ENCODE data around the gene TMPRSS15. TPM values are rescaled to one million over a fixed set of nuclear protein-coding genes. Genes with fewer than 3 reads are reported as not detected.

TMPRSS15 gene
- total RNA-seq, 4 donors from 2014 or later: not detected

DNA sequence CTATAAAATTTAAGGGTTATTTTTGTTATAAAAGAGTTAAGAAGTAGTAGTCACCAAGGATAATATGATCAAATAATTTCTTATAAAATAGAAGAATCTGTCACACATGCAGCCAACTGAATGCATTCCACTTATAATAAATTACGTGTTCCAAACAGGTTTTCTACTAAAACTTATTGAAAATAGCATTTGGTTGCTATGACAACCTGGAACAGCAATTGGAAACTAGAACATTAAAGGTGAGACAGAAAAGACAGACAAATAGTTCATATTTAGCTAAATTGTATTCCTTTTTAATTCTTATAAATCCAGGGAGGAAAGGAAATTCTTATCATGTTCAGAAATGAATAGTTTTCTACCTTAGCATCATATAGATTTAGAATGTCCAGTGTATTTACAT lies 168.0 kb downstream of the TMPRSS15 start:
- no peaks in the 10 kb centered on the region for H3K36me3 ChIP-seq
- intact Hi-C loops (cut with DNase I; ENCODE audit: low total_unique reads): no loop called here
- H3K9me3 ChIP-seq: no peaks in the 10 kb centered on the region
- ATAC-seq: no peak
- H3K27ac ChIP-seq: no peak overlapping the region
- H3K4me1 ChIP-seq: no peaks in the 10 kb centered on the region
- DNase-seq: no peak
- no peaks in the 10 kb centered on the region for H3K27me3 ChIP-seq
- H3K4me3 ChIP-seq: no peak overlapping the region
- in situ Hi-C loops (cut with MboI; ENCODE audit: low sequenced_read_pairs in 4 of 4): no loop called here
- TF ChIP-seq, protein P1, sequence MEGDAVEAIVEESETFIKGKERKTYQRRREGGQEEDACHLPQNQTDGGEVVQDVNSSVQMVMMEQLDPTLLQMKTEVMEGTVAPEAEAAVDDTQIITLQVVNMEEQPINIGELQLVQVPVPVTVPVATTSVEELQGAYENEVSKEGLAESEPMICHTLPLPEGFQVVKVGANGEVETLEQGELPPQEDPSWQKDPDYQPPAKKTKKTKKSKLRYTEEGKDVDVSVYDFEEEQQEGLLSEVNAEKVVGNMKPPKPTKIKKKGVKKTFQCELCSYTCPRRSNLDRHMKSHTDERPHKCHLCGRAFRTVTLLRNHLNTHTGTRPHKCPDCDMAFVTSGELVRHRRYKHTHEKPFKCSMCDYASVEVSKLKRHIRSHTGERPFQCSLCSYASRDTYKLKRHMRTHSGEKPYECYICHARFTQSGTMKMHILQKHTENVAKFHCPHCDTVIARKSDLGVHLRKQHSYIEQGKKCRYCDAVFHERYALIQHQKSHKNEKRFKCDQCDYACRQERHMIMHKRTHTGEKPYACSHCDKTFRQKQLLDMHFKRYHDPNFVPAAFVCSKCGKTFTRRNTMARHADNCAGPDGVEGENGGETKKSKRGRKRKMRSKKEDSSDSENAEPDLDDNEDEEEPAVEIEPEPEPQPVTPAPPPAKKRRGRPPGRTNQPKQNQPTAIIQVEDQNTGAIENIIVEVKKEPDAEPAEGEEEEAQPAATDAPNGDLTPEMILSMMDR (IDR thresholded peaks at IDR 0.05 in 4 of 5, conservative IDR thresholded peaks at IDR 0.05 in 1 of 5): no peak
- no peak for TF ChIP-seq POLR2A (IDR thresholded peaks at IDR 0.05)

DNA sequence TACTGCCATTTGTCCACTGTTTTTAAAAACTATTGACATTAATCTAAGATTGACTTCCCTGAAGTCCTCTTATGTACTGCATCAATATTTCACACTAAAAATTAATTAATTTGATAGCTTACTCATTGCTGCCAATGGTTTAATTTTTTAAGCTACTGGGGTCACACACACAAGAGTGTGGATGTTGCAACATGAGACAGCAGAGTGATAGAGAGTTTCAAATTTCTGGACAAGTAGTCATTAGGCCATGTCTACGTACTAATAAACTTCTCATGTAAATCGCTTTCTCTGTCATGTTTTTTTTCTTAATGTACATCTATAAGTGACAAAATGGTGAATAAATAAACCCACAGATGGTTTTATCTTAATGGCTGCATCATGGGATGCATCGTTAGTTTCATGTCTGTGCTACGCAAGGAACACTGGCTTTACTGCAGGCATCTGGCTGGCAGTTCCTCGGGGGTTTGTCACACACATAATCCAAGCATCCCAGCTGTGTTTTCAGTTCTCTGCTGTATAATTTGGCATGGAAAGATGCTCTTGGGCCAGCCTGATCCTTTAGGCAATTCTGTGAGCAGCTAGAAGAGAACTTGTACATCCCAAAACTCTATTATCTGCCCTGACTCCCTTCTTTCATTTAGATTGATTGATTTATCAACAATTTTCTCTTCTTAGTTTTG lies 175.4 kb downstream of the TMPRSS15 start:
- DNase-seq (no peak), ATAC-seq (no peak)

DNA sequence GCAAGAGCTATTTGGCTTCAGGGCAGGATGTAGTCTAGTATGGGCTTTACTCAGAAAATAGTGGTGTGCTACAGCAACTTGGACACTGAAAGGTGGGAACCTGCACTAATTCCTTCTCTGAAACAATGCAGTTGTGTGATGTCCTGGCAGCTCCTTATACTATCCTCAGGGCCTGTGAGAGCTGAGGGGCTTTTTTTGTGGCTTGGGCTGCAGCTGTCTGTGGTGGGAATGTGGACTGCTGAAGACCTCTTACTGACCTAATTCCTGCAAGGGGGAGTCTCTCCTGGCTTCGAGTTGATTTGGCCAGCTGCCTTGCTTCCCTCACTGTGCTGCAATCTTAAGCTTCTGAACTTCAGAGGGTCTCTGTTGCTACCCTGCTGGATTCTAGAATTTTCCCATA lies 181.2 kb downstream of the TMPRSS15 start:
- TF ChIP-seq, protein P1 (IDR thresholded peaks at IDR 0.05 in 4 of 5, conservative IDR thresholded peaks at IDR 0.05 in 1 of 5): no peak
- no peak for TF ChIP-seq POLR2A (IDR thresholded peaks at IDR 0.05)
- Histone ChIP-seq H3K4me3 (no peak overlapping the region), H3K4me1 (no peaks in the 10 kb centered on the region), H3K9me3 (no peaks in the 10 kb centered on the region), H3K27ac (no peak overlapping the region), H3K36me3 (no peaks in the 10 kb centered on the region), H3K27me3 (no peaks in the 10 kb centered on the region)
- intact Hi-C loops (cut with DNase I; ENCODE audit: low total_unique reads) (no loop called here), in situ Hi-C loops (cut with MboI; ENCODE audit: low sequenced_read_pairs in 4 of 4) (no loop called here)
- DNase-seq: no peak
- ATAC-seq: no peak

More for the DNA sequence above, 175.4 kb downstream of the TMPRSS15 start:
- Histone ChIP-seq H3K9me3 (no peaks in the 10 kb centered on the region), H3K36me3 (no peaks in the 10 kb centered on the region), H3K27ac (no peak overlapping the region), H3K27me3 (no peaks in the 10 kb centered on the region), H3K4me1 (no peaks in the 10 kb centered on the region), H3K4me3 (no peak overlapping the region)
- intact Hi-C loops (cut with DNase I; ENCODE audit: low total_unique reads) (no loop called here), in situ Hi-C loops (cut with MboI; ENCODE audit: low sequenced_read_pairs in 4 of 4) (no loop called here)
- TF ChIP-seq, protein P1 (IDR thresholded peaks at IDR 0.05 in 4 of 5, conservative IDR thresholded peaks at IDR 0.05 in 1 of 5): no peak

DNA sequence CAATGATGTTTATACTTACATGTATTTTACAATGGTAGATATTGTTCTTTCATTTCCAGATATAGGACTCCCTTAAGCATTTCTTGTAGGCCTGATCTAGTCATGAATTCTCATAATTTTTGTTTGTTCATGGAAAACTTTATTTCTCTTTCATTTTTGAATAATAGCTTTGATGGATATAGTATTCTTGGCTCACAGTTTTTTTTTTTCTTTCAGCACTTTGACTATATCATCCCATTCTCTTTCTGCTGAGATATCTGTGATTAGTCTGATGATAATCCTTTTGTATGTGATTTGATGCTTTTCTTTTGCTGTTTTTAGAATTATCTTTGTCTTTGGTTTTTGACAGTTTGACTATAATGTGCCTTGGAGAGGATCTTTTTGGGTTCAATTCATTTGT lies 183.1 kb downstream of the TMPRSS15 start:
- H3K4me3 ChIP-seq: no peak overlapping the region
- TF ChIP-seq POLR2A (IDR thresholded peaks at IDR 0.05): no peak
- TF ChIP-seq, protein P1 (IDR thresholded peaks at IDR 0.05 in 4 of 5, conservative IDR thresholded peaks at IDR 0.05 in 1 of 5): no peak
- intact Hi-C loops (cut with DNase I; ENCODE audit: low total_unique reads): no loop called here
- DNase-seq: no peak
- H3K27ac ChIP-seq: no peak overlapping the region
- no peak for ATAC-seq
- H3K4me1 ChIP-seq: no peaks in the 10 kb centered on the region
- H3K27me3 ChIP-seq: no peaks in the 10 kb centered on the region
- no peaks in the 10 kb centered on the region for H3K36me3 ChIP-seq
- in situ Hi-C loops (cut with MboI; ENCODE audit: low sequenced_read_pairs in 4 of 4): no loop called here
- H3K9me3 ChIP-seq: no peaks in the 10 kb centered on the region

Other genes with a start within 250 kb of the TMPRSS15 start
- not detected for gene CHODL, start 159.0 kb downstream of the TMPRSS15 start, total RNA-seq

Data from gastrocnemius medialis (tissue), 4 donors.